Osteoblast (primary cell): Measurements from ENCODE around the gene SSC4D. TPM values are rescaled to one million over a fixed set of nuclear protein-coding genes. Genes with fewer than 3 reads are reported as not detected.

Experiments
- DNase-seq: peaks from one replicate; pipeline ENCODE4 v3.0.0; 2011; ENCODE audit warnings: low spot score, mixed read lengths; ENCODE audit not compliant: insufficient read length; ENCODE audit errors: missing footprints
- H2AFZ ChIP-seq: 2 replicates; pipeline ENCODE4 v1.6.0; 2011; ENCODE audit warnings: mild to moderate bottlenecking, low read length
- H3K27ac ChIP-seq: 2 replicates; pipeline ENCODE4 v1.5.1; 2011; ENCODE audit warnings: mild to moderate bottlenecking, low read depth, low read length, moderate library complexity
- H3K27me3 ChIP-seq: 2 replicates; pipeline ENCODE4 v1.6.0; 2012; ENCODE audit warnings: mild to moderate bottlenecking, control low read depth, inconsistent platforms, low read length, moderate library complexity; ENCODE audit not compliant: insufficient read depth
- H3K36me3 ChIP-seq: 2 replicates; pipeline ENCODE4 v1.5.1; 2011; ENCODE audit warnings: mild to moderate bottlenecking, low read length, control low read depth, moderate library complexity; ENCODE audit not compliant: insufficient read depth
- H3K4me1 ChIP-seq: 2 replicates; pipeline ENCODE4 v1.5.1; 2011; ENCODE audit warnings: mild to moderate bottlenecking, low read length, control low read depth, moderate library complexity; ENCODE audit not compliant: insufficient read depth
- H3K4me2 ChIP-seq: 2 replicates; pipeline ENCODE4 v1.6.0; 2011; ENCODE audit warnings: mild to moderate bottlenecking, low read length; ENCODE audit not compliant: insufficient read depth
- H3K4me3 ChIP-seq: fragments of 200-600 bp; sonication (generic); 3 replicates; pipeline ENCODE4 v1.5.1; 2012; ENCODE audit warnings: mild to moderate bottlenecking, low read length, inconsistent platforms; ENCODE audit not compliant: insufficient read depth
- H3K79me2 ChIP-seq: 2 replicates; pipeline ENCODE4 v1.6.0; 2012; ENCODE audit warnings: mild to moderate bottlenecking, low read length, control low read depth, inconsistent platforms; ENCODE audit not compliant: insufficient read depth
- H3K9me3 ChIP-seq: 2 replicates; pipeline ENCODE4 v1.5.1; 2011; ENCODE audit warnings: low read depth, low read length, control low read depth
- H4K20me1 ChIP-seq: 2 replicates; pipeline ENCODE4 v1.6.0; 2012; ENCODE audit warnings: mild to moderate bottlenecking, low read length, control low read depth; ENCODE audit not compliant: insufficient read depth
- CTCF ChIP-seq: IDR thresholded peaks from 2 replicates; pipeline ENCODE4 v1.5.1; 2011; ENCODE audit warnings: mild to moderate bottlenecking, low read depth, low read length, moderate library complexity; ENCODE audit errors: extremely low read depth
- total RNA-seq: library from RNA; depleted of rRNA; stranded (reverse); fragments of >200 nt; gene quantifications from 2 replicates; pipeline ENCODE4 v1.2.3, GENCODE V29; 2012

Gene SSC4D
- total RNA-seq, 1 donor: 1.1 TPM

- Histone ChIP-seq H3K36me3 (peaks cover 17% of the 10 kb centered on the region), H4K20me1 (peaks cover 33% of the 10 kb centered on the region), H3K27ac (peak overlapping the region; percentile 91), H2AFZ (peak overlapping the region; percentile 96), H3K4me3 (peak overlapping the region; percentile 99), H3K4me1 (peaks cover 39% of the 10 kb centered on the region), H3K4me2 (peak overlapping the region; percentile 91), H3K79me2 (peaks cover 37% of the 10 kb centered on the region), H3K9me3 (no peaks in the 10 kb centered on the region), H3K27me3 (no peaks in the 10 kb centered on the region)
- no peak for DNase-seq
- no peak for TF ChIP-seq CTCF
Measured at GRCh38 chr7:76359978-76360638, 49.4 kb downstream of the SSC4D start.

- Histone ChIP-seq H3K36me3 (peaks cover 24% of the 10 kb centered on the region), H3K4me3 (peak overlapping the region; percentile 99), H4K20me1 (peaks cover 40% of the 10 kb centered on the region), H2AFZ (peak overlapping the region; percentile 96), H3K27ac (peak overlapping the region; percentile 91), H3K4me1 (peaks cover 38% of the 10 kb centered on the region), H3K9me3 (no peaks in the 10 kb centered on the region), H3K4me2 (peak overlapping the region; percentile 91), H3K79me2 (peaks cover 44% of the 10 kb centered on the region), H3K27me3 (no peaks in the 10 kb centered on the region)
- peak; percentile 60 for TF ChIP-seq CTCF
- peak; percentile 97 for DNase-seq
Measured at GRCh38 chr7:76359111-76359977, 50.2 kb downstream of the SSC4D start.

- Histone ChIP-seq H3K27me3 (no peaks in the 10 kb centered on the region), H4K20me1 (peaks cover 47% of the 10 kb centered on the region), H3K9me3 (no peaks in the 10 kb centered on the region), H3K36me3 (peaks cover 24% of the 10 kb centered on the region), H3K4me1 (peaks cover 31% of the 10 kb centered on the region), H3K4me2 (peak within 1 kb of the TSS; percentile 91), H3K79me2 (peaks cover 52% of the 10 kb centered on the region), H3K4me3 (peak within 1 kb of the TSS; percentile 99), H2AFZ (peak within 1 kb of the TSS; percentile 96), H3K27ac (peak within 1 kb of the TSS; percentile 91)
- TF ChIP-seq CTCF: no peak
- peak; percentile 95 for DNase-seq
Measured at GRCh38 chr7:76358481-76359110, 50.9 kb downstream of the SSC4D start, which contains the start of gene YWHAG. Gene YWHAG (minus strand): TSS chr7:76358991. CDS start chr7:76358808, 183 bp downstream.
